ENCODE results near the gene PDE6A. TPM values are rescaled to one million over a fixed set of nuclear protein-coding genes. Genes with fewer than 3 reads are reported as not detected.

Gene PDE6A
- total RNA-seq, 1 donor from 2014 or later = 0.05 TPM

- no peak for DNase-seq
- no peak for ATAC-seq
- intact Hi-C loops (cut with micrococcal nuclease) = loop anchor here (10.0 kb wide), 1 partner anchor 154 kb away; no protein-coding TSS in a partner anchor
Measured at GRCh38 chr5:149830579-149830978, 114.0 kb downstream of the PDE6A start.

- intact Hi-C loops (cut with micrococcal nuclease) = loop anchor here (5.0 to 10.0 kb wide), 4 partner anchors 65 to 175 kb away; partner anchors contain the start of gene PPARGC1B
- ATAC-seq = no peak
- DNase-seq = no peak
Measured at GRCh38 chr5:149829954-149830353, 114.6 kb downstream of the PDE6A start.

DNA sequence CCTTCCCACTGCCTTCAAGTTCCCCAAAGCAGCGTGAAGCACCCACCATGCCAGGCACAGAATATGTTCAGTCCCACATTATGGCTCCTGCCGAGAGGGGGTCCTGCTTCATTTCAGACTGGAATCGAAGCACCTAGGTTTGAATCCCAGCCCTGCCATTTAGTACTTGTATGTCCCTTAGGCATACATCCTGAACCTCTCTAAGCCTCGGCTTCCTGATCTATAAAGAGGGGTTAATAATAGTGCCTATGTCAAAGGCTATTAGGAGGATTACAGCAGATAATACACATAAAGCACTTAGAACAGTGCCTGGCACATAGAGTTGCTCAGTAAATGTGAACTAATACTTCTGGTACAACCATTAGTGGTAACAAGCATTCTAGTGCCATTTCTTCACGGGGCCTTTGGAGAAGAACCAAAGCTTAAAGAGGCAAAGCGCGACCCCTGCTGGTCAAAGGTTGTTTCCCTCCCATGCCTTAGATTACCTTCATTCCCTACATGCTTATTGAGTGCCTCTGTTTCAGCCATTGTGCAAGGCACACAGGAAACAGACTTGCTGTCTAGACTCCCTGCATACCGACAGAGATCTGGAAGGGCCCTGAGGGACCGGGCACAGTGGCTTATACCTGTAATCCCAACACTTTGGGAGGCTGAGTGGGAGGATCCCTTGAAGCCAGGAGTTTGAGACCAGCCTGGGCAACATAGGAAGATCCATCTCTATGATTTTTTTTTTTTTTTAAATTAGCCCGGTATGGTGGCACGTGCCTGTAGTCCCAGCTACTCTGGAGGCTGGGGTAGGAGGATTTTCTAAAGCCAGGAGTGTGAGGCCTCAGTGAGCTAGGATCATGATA lies 116.2 kb downstream of the PDE6A start:
- intact Hi-C loops (cut with micrococcal nuclease) = loop anchor here (5.0 to 10.0 kb wide), 3 partner anchors 64 to 174 kb away; partner anchors contain the start of gene PPARGC1B
- DNase-seq (peak; percentile 90), ATAC-seq (peak; percentile 59)

- intact Hi-C loops (cut with micrococcal nuclease) = loop anchor here (5.0 to 10.0 kb wide), 3 partner anchors 63 to 173 kb away; partner anchors contain the start of gene PPARGC1B
- ATAC-seq (no peak), DNase-seq (no peak)
Measured at GRCh38 chr5:149827546-149827945, 117.0 kb downstream of the PDE6A start.

DNA sequence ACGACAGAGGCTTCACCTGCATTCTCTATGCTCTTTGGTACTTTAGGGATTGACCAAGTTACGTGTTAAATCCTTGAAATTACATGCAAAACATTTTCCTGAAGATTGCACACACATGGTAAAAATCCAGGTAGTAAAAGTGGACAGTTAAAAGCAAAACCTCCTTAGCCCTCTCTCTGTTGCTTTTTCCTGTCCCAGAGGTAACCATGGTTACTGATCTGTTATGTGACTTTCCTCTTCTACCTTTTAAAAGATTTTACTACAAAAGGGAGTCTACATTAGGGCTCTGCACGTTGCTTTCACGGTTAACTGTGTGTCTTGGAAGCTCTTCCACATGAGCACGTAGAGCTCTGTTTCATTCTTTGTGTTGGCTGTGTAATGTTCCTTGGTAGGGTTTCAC lies 117.5 kb downstream of the PDE6A start:
- intact Hi-C loops (cut with micrococcal nuclease) = loop anchor here (5.0 to 10.0 kb wide), 3 partner anchors 62 to 172 kb away; partner anchors contain the start of gene PPARGC1B
- ATAC-seq (no peak), DNase-seq (no peak)

- DNase-seq (peak; percentile 75), ATAC-seq (peak; percentile 38)
- intact Hi-C loops (cut with micrococcal nuclease) = loop anchor here (5.0 to 10.0 kb wide), 3 partner anchors 62 to 172 kb away; partner anchors contain the start of gene PPARGC1B
Measured at GRCh38 chr5:149826574-149826973, 118.0 kb downstream of the PDE6A start.

- peak; percentile 62 for DNase-seq
- ATAC-seq = peak; percentile 60
- intact Hi-C loops (cut with micrococcal nuclease) = loop anchor here (5.0 to 10.0 kb wide), 3 partner anchors 60 to 170 kb away; partner anchors contain the start of gene PPARGC1B
Measured at GRCh38 chr5:149824846-149825245, 119.7 kb downstream of the PDE6A start.

GRCh38 chr5:149824120-149824519 lies 120.5 kb downstream of the PDE6A start:
- no peak for DNase-seq
- ATAC-seq = no peak
- intact Hi-C loops (cut with micrococcal nuclease) = loop anchor here (10.0 kb wide), 2 partner anchors 59 to 169 kb away; no protein-coding TSS in a partner anchor

- no peak for DNase-seq
- peak; percentile 5 for ATAC-seq
- intact Hi-C loops (cut with micrococcal nuclease) = loop anchor here (10.0 kb wide), 2 partner anchors 59 to 169 kb away; no protein-coding TSS in a partner anchor
Measured at GRCh38 chr5:149823375-149823774, 121.2 kb downstream of the PDE6A start.

DNA sequence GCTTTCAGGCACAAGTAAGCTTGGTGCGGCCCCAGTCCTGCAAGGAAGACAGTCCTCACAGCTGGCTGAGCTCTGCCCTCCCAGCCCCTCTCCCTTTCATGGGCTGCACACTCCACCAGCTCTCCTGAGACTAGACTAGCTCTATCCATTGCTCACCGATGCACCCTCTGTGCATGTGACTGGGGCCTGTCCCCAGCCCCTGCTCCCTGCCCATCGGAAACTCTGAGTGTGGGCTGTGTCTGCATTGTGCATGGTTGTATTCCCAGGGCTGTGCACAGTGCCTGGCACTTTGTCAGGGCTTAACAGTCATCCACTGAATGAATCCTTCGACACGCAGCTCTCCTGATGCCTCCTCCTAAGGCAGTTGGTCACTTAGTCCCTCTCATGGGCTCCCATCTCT lies 122.3 kb downstream of the PDE6A start:
- ATAC-seq = peak; percentile 1
- no peak for DNase-seq
- intact Hi-C loops (cut with micrococcal nuclease) = loop anchor here (10.0 kb wide), 2 partner anchors 58 to 168 kb away; no protein-coding TSS in a partner anchor

DNA sequence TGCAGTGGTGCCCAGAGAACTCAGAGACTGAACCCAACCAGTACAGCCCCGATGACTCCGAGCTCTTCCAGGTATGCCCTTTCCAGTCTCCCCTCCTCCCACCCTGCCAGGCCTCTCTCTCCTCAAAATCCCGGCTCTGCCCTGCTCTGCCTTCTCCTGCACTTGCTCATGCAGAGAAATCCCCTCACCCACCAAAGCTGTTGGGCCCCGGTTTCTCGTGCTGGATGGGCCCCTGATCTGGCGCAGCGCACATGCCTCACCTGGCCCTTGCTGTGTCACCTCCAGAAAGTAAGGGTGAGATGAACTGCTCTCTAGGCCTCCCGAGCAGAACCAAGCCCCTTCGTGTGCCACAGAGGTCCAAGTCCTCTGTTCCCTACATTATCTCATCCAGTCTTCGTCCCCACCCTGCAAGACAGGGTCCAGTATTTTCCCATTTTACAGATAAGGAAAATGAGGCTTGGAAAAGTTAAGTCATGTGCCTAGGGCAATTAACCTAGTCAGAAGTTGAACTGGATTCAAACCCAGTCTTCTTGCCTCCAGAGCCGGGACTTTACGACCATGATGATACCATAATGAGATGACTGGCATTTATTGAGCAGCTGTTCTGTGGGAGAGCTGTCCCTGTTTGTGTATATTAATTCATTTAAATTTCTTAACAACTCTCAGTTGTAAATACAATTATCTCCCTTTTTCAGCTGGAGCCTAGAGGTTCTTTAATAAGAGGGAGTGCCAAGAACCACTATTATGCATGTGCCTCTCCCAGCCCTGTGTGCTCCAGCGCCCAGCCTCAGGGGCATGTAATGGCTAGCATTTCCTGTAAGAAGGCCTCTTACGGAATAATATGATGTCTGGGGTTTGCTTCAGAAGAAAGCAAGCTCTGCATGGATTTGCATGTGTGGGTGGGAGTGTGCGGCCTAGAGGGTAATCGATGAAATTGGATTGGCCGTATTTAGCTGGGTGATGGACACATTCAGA lies 123.8 kb downstream of the PDE6A start:
- ATAC-seq (no peak), DNase-seq (no peak)
- intact Hi-C loops (cut with micrococcal nuclease) = loop anchor here (10.0 kb wide), 2 partner anchors 56 to 166 kb away; no protein-coding TSS in a partner anchor

- no peak for DNase-seq
- no peak for ATAC-seq
- intact Hi-C loops (cut with micrococcal nuclease) = loop anchor here (10.0 kb wide), 2 partner anchors 55 to 165 kb away; no protein-coding TSS in a partner anchor
Measured at GRCh38 chr5:149820012-149820411, 124.6 kb downstream of the PDE6A start.

DNA sequence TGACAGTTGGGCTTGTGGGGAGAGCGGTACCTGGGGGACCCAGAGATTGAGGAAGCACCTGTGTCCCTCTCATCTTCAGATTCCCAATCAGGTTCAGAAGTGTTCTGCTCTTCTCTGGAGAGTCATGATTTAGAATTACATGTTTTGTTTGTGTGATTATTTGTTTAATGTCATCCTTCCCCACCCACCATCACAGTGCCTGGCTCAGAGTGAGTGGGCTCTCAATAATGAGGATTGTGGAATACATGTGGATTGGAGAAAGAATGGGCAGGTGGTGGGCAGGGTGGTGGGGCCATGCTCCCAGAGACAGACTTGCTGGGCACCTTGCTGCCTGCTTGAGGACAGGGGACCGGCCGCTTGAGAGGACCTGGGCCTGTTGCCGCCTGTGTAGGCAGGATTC lies 126.5 kb downstream of the PDE6A start:
- no peak for DNase-seq
- no peak for ATAC-seq
- intact Hi-C loops (cut with micrococcal nuclease) = no loop called here

DNA sequence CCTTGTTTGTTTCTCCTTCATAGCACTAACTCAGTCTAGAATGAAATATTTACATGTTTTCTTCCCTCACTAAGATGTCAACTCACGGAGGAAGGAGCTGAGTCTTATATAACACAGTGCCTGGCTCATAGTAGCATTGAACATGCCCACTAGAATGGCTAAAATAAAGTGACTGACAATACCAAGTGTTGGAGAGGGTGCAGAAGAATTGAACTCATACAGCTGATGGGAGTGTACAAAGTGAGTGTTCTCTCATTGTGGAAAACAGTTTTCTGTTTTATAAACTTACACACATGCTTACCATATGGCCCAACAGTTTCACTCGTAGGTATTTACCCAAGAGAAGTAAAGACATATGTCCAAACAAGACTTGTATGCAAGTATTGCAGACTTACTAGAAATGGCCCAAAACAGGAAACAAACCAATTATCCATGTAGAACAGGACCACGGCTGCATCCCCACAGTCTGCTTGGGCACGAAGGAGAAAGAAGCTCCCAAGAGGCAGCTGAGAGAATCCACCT lies 127.0 kb downstream of the PDE6A start:
- ATAC-seq (no peak), DNase-seq (no peak)
- intact Hi-C loops (cut with micrococcal nuclease) = no loop called here

DNA sequence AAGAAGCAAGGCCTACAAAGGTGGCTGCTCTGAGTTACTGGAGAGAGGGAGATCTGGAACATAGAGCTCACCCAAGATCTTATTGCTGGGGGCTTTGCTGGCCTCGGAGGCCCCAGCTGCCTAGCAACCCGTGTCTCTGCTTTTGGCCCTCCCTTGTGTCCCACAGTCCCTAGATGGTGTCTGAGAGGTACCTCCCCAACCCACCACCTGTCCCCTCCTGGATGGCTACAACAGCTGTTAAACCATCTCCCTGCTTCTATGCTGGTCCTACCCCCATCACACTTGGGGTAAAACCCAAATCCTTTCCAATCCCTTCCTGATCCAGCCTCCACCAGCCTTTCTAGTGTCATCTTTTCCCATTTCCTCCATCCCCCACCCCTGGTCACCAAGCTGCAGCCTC lies 127.9 kb downstream of the PDE6A start:
- DNase-seq (no peak), ATAC-seq (no peak)
- intact Hi-C loops (cut with micrococcal nuclease) = no loop called here

DNA sequence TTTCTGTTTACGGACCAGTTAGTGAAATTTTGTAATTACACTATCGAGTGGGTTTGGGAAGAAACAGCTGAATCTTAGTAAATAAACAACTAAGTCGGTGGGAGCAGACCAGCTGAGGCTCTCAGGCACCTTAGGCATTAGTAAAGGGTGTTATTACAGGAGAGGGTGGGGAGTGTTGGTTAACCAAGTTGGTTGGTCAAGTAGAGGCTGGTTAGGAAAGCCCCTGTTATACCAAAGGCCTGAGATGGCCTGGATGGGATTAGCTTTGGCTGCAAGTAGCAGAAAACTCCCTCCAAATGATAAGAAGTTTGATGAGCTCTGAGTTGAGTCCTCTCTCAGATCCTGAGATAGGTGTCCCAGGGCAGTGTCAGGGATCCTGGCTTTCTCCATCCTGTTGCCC lies 133.1 kb downstream of the PDE6A start:
- DNase-seq = no peak
- intact Hi-C loops (cut with micrococcal nuclease) = no loop called here
- no peak for ATAC-seq

- no peak for ATAC-seq
- intact Hi-C loops (cut with micrococcal nuclease) = no loop called here
- DNase-seq = no peak
Measured at GRCh38 chr5:149810856-149811255, 133.7 kb downstream of the PDE6A start.

GRCh38 chr5:149809931-149810691 lies 134.5 kb downstream of the PDE6A start:
- no peak for DNase-seq
- no peak for ATAC-seq
- intact Hi-C loops (cut with micrococcal nuclease) = no loop called here

Data from left ventricle myocardium superior (tissue), 1 donor.